ENCODE measurements around the gene CAMKK2. TPM values are rescaled to one million over a fixed set of nuclear protein-coding genes. Genes with fewer than 3 reads are reported as not detected.
A peak's percentile ranks its signal among the peaks of the same experiment; 100 is the strongest.

Gene CAMKK2
- total RNA-seq, 2 experiments from 2014 or later, result 22.0 to 22.4 TPM

- H3K9me3 Mint-ChIP-seq, result no peaks in the 10 kb centered on the region
- peak overlapping the region; percentile 76 for H3K27ac Mint-ChIP-seq
- no peaks in the 10 kb centered on the region for H3K27me3 Mint-ChIP-seq
- H3K4me1 Mint-ChIP-seq (ENCODE audit: low read depth), result peaks cover 43% of the 10 kb centered on the region
- CTCF ChIA-PET, result interaction anchor here (0.9 to 2.6 kb wide), 17 partner anchors 9 to 281 kb away, joined by 3 to 13 read pairs (median 4); partner anchors contain the start of genes C12orf43 and OASL
- POLR2A ChIA-PET, result interaction anchor here (1.2 to 3.2 kb wide), 3 partner anchors 10 to 15 kb away, joined by 4 to 17 read pairs (median 9); partner anchors contain the start of gene P2RX4
- H3K36me3 Mint-ChIP-seq, result peaks cover 45% of the 10 kb centered on the region
- peak overlapping the region; percentile 12 for H3K4me3 Mint-ChIP-seq
- DNase-seq, result peak; percentile 69
- intact Hi-C loops (cut with micrococcal nuclease), result loop anchor here (2.0 kb wide), 1 partner anchor 14 kb away; the partner anchor contains the start of gene P2RX4
These were observed 71.9 kb downstream of the CAMKK2 start for GRCh38 chr12:121224591-121224990.

- Mint-ChIP-seq H3K27ac (peak overlapping the region; percentile 85), H3K4me3 (no peak overlapping the region), H3K27me3 (no peaks in the 10 kb centered on the region), H3K9me3 (no peaks in the 10 kb centered on the region), H3K4me1 (ENCODE audit: low read depth) (peaks cover 43% of the 10 kb centered on the region), H3K36me3 (peaks cover 40% of the 10 kb centered on the region)
- POLR2A ChIA-PET, result interaction anchor here (0.5 to 3.2 kb wide), 4 partner anchors 9 to 436 kb away, joined by 3 to 17 read pairs (median 6); partner anchors contain the start of gene P2RX4
- DNase-seq, result peak; percentile 70
- intact Hi-C loops (cut with micrococcal nuclease), result loop anchor here (1.0 to 2.0 kb wide), 2 partner anchors 9 to 13 kb away; partner anchors contain the start of gene P2RX4
- CTCF ChIA-PET, result interaction anchor here (0.9 to 2.6 kb wide), 15 partner anchors 8 to 280 kb away, joined by 3 to 13 read pairs (median 4); partner anchors contain the start of gene C12orf43
These were observed 72.9 kb downstream of the CAMKK2 start for GRCh38 chr12:121223292-121224285.

- Mint-ChIP-seq H3K27me3 (no peaks in the 10 kb centered on the region), H3K9me3 (no peaks in the 10 kb centered on the region), H3K36me3 (peaks cover 40% of the 10 kb centered on the region), H3K27ac (peak overlapping the region; percentile 85), H3K4me3 (no peak overlapping the region), H3K4me1 (ENCODE audit: low read depth) (peaks cover 43% of the 10 kb centered on the region)
- intact Hi-C loops (cut with micrococcal nuclease), result loop anchor here (1.0 kb wide), 1 partner anchor 9 kb away; no protein-coding TSS in a partner anchor
- DNase-seq, result peak; percentile 42
- POLR2A ChIA-PET, result interaction anchor here (0.5 to 3.2 kb wide), 2 partner anchors 8 to 122 kb away, joined by 3 to 17 read pairs; no protein-coding TSS in a partner anchor
- CTCF ChIA-PET, result interaction anchor here (0.8 to 2.6 kb wide), 4 partner anchors 16 to 217 kb away, joined by 3 to 13 read pairs (median 4); no protein-coding TSS in a partner anchor
These were observed 73.7 kb downstream of the CAMKK2 start for GRCh38 chr12:121222847-121223246.

GRCh38 chr12:121219353-121219986 is 77.0 kb downstream of the CAMKK2 start:
- Mint-ChIP-seq H3K36me3 (peaks cover 34% of the 10 kb centered on the region), H3K9me3 (no peaks in the 10 kb centered on the region), H3K4me3 (no peak overlapping the region), H3K4me1 (ENCODE audit: low read depth) (peaks cover 44% of the 10 kb centered on the region), H3K27ac (no peak overlapping the region), H3K27me3 (no peaks in the 10 kb centered on the region)
- no peak for DNase-seq
- intact Hi-C loops (cut with micrococcal nuclease), result loop anchor here (10.0 kb wide), 1 partner anchor 535 kb away; the partner anchor contains the start of gene MLEC
- POLR2A ChIA-PET, result no interaction called here
- CTCF ChIA-PET, result interaction anchor here (1.3 to 1.4 kb wide), 2 partner anchors 11 to 12 kb away, joined by 3 to 4 read pairs; no protein-coding TSS in a partner anchor

GRCh38 chr12:121218588-121219352 is 77.7 kb downstream of the CAMKK2 start:
- peaks cover 34% of the 10 kb centered on the region for H3K36me3 Mint-ChIP-seq
- CTCF ChIA-PET, result interaction anchor here (1.3 to 1.4 kb wide), 2 partner anchors 11 kb away, joined by 3 to 4 read pairs; no protein-coding TSS in a partner anchor

GRCh38 chr12:121217761-121218160 is 78.7 kb downstream of the CAMKK2 start:
- peaks cover 45% of the 10 kb centered on the region for H3K4me1 Mint-ChIP-seq (ENCODE audit: low read depth)
- ChIA-PET POLR2A (no interaction called here), CTCF (interaction anchor here (3.5 kb wide), 1 partner anchor 13 kb away, joined by 17 read pairs; no protein-coding TSS in a partner anchor)
- H3K27ac Mint-ChIP-seq, result peak overlapping the region; percentile 33
- no peaks in the 10 kb centered on the region for H3K27me3 Mint-ChIP-seq
- peaks cover 24% of the 10 kb centered on the region for H3K36me3 Mint-ChIP-seq
- no peak for DNase-seq
- intact Hi-C loops (cut with micrococcal nuclease), result loop anchor here (10.0 kb wide), 1 partner anchor 533 kb away; the partner anchor contains the start of gene MLEC
- H3K9me3 Mint-ChIP-seq, result no peaks in the 10 kb centered on the region
- H3K4me3 Mint-ChIP-seq, result no peak overlapping the region

More at GRCh38 chr12:121218588-121219352, 77.7 kb downstream of the CAMKK2 start:
- Mint-ChIP-seq H3K4me3 (no peak overlapping the region), H3K9me3 (no peaks in the 10 kb centered on the region), H3K4me1 (ENCODE audit: low read depth) (peaks cover 45% of the 10 kb centered on the region), H3K27ac (no peak overlapping the region), H3K27me3 (no peaks in the 10 kb centered on the region)
- DNase-seq, result no peak
- POLR2A ChIA-PET, result interaction anchor here (0.6 kb wide), 1 partner anchor 9 kb away, joined by 3 read pairs; no protein-coding TSS in a partner anchor
- intact Hi-C loops (cut with micrococcal nuclease), result loop anchor here (10.0 kb wide), 1 partner anchor 534 kb away; the partner anchor contains the start of gene MLEC

- peaks cover 46% of the 10 kb centered on the region for H3K4me1 Mint-ChIP-seq (ENCODE audit: low read depth)
- DNase-seq, result no peak
- POLR2A ChIA-PET, result no interaction called here
- CTCF ChIA-PET, result interaction anchor here (0.8 to 3.5 kb wide), 4 partner anchors 13 to 107 kb away, joined by 3 to 17 read pairs (median 4); partner anchors contain the start of gene P2RX7
- peak overlapping the region; percentile 9 for H3K27ac Mint-ChIP-seq
- intact Hi-C loops (cut with micrococcal nuclease), result loop anchor here (10.0 kb wide), 1 partner anchor 532 kb away; the partner anchor contains the start of gene MLEC
- no peak overlapping the region for H3K4me3 Mint-ChIP-seq
- peaks cover 21% of the 10 kb centered on the region for H3K36me3 Mint-ChIP-seq
- H3K9me3 Mint-ChIP-seq, result no peaks in the 10 kb centered on the region
- no peaks in the 10 kb centered on the region for H3K27me3 Mint-ChIP-seq
These were observed 79.4 kb downstream of the CAMKK2 start for GRCh38 chr12:121217063-121217462.

GRCh38 chr12:121216102-121216501 is 80.4 kb downstream of the CAMKK2 start:
- peak overlapping the region; percentile 93 for H3K27ac Mint-ChIP-seq
- peaks cover 20% of the 10 kb centered on the region for H3K36me3 Mint-ChIP-seq
- peaks cover 48% of the 10 kb centered on the region for H3K4me1 Mint-ChIP-seq (ENCODE audit: low read depth)
- no peak overlapping the region for H3K4me3 Mint-ChIP-seq
- POLR2A ChIA-PET, result interaction anchor here (2.9 kb wide), 1 partner anchor 8 kb away, joined by 17 read pairs; no protein-coding TSS in a partner anchor
- intact Hi-C loops (cut with micrococcal nuclease), result loop anchor here (10.0 kb wide), 1 partner anchor 531 kb away; the partner anchor contains the start of gene MLEC
- H3K9me3 Mint-ChIP-seq, result no peaks in the 10 kb centered on the region
- H3K27me3 Mint-ChIP-seq, result no peaks in the 10 kb centered on the region
- DNase-seq, result no peak
- CTCF ChIA-PET, result interaction anchor here (0.8 to 3.5 kb wide), 4 partner anchors 8 to 84 kb away, joined by 3 to 17 read pairs (median 6); partner anchors contain the start of gene P2RX7

- ChIA-PET CTCF (interaction anchor here (0.5 to 3.5 kb wide), 5 partner anchors 9 to 80 kb away, joined by 3 to 17 read pairs (median 4); no protein-coding TSS in a partner anchor), POLR2A (interaction anchor here (0.6 to 2.9 kb wide), 7 partner anchors 9 to 330 kb away, joined by 3 to 17 read pairs (median 4); no protein-coding TSS in a partner anchor)
- Mint-ChIP-seq H3K36me3 (peaks cover 18% of the 10 kb centered on the region), H3K27ac (peak overlapping the region; percentile 93), H3K9me3 (no peaks in the 10 kb centered on the region), H3K27me3 (no peaks in the 10 kb centered on the region), H3K4me1 (ENCODE audit: low read depth) (peaks cover 48% of the 10 kb centered on the region), H3K4me3 (peak overlapping the region; percentile 9)
- intact Hi-C loops (cut with micrococcal nuclease), result loop anchor here (1.0 to 10.0 kb wide), 7 partner anchors 8 to 530 kb away; partner anchors contain the start of genes MLEC, OASL and RNF34
- DNase-seq, result peak; percentile 32
These were observed 81.4 kb downstream of the CAMKK2 start for GRCh38 chr12:121214855-121215745.

All from activated CD4-positive, alpha-beta memory T cell treated with anti-CD3 and anti-CD28 coated beads for 36 hours (primary cell).